ENCODE measurements around the gene SPATS2. TPM values are rescaled to one million over a fixed set of nuclear protein-coding genes. Genes with fewer than 3 reads are reported as not detected.

Gene SPATS2
- total RNA-seq, 1 donor from 2014 or later: 46.3 TPM

- TF ChIP-seq CTCF (IDR thresholded peaks at IDR 0.05; ENCODE audit: insufficient read depth, low read depth, low read length): peak; percentile 33
- no peak for TF ChIP-seq EZH2 (IDR thresholded peaks at IDR 0.05; ENCODE audit: insufficient read depth, low read length)
- no peak overlapping the region for H3K4me3 Mint-ChIP-seq (ENCODE audit: unreplicated experiment)
- H3K4me1 Mint-ChIP-seq (ENCODE audit: low read depth, unreplicated experiment): peaks cover 25% of the 10 kb centered on the region
- no peaks in the 10 kb centered on the region for H3K27me3 Mint-ChIP-seq (ENCODE audit: low read depth, unreplicated experiment)
- Histone ChIP-seq H3K9ac (ENCODE audit: low read length) (peak overlapping the region; percentile 18), H2AFZ (ENCODE audit: low read depth, low read length) (no peak overlapping the region), H3K4me3 (ENCODE audit: insufficient read depth, low read depth, low read length) (no peak overlapping the region), H3K4me1 (ENCODE audit: insufficient read depth, low read length) (peaks cover 39% of the 10 kb centered on the region), H3K9me3 (ENCODE audit: insufficient read depth, low read depth, low read length) (no peaks in the 10 kb centered on the region), H3K4me2 (ENCODE audit: low read length) (peak overlapping the region; percentile 59), H3K27ac (ENCODE audit: low read depth, low read length) (peak overlapping the region; percentile 80), H3K79me2 (ENCODE audit: insufficient read depth, low read length) (no peaks in the 10 kb centered on the region), H3K36me3 (ENCODE audit: insufficient read depth, low read length) (peaks cover 4% of the 10 kb centered on the region), H4K20me1 (ENCODE audit: insufficient read depth, low read length) (no peaks in the 10 kb centered on the region), H3K27me3 (ENCODE audit: insufficient read depth, low read length) (no peaks in the 10 kb centered on the region)
- H3K27ac Mint-ChIP-seq (ENCODE audit: unreplicated experiment): no peak overlapping the region
- H3K36me3 Mint-ChIP-seq (ENCODE audit: low read depth, unreplicated experiment): peaks cover 3% of the 10 kb centered on the region
- no peak for FAIRE-seq
- DNase-seq (ENCODE audit: low read depth): peak; percentile 98
- H3K9me3 Mint-ChIP-seq (ENCODE audit: unreplicated experiment): no peaks in the 10 kb centered on the region
Observed at GRCh38 chr12:49489720-49490119, 122.5 kb downstream of the SPATS2 start.

- peak; percentile 70 for DNase-seq (ENCODE audit: low read depth)
- H3K9me3 Mint-ChIP-seq (ENCODE audit: unreplicated experiment): no peaks in the 10 kb centered on the region
- TF ChIP-seq EZH2 (IDR thresholded peaks at IDR 0.05; ENCODE audit: insufficient read depth, low read length): no peak
- no peaks in the 10 kb centered on the region for H3K27me3 Mint-ChIP-seq (ENCODE audit: low read depth, unreplicated experiment)
- no peak overlapping the region for H3K4me3 ChIP-seq (ENCODE audit: insufficient read depth, low read depth, low read length)
- H3K4me1 Mint-ChIP-seq (ENCODE audit: low read depth, unreplicated experiment): peaks cover 27% of the 10 kb centered on the region
- H3K4me2 ChIP-seq (ENCODE audit: low read length): no peak overlapping the region
- H3K36me3 Mint-ChIP-seq (ENCODE audit: low read depth, unreplicated experiment): peaks cover 17% of the 10 kb centered on the region
- peaks cover 14% of the 10 kb centered on the region for H3K36me3 ChIP-seq (ENCODE audit: insufficient read depth, low read length)
- no peak overlapping the region for H3K9ac ChIP-seq (ENCODE audit: low read length)
- H3K79me2 ChIP-seq (ENCODE audit: insufficient read depth, low read length): no peaks in the 10 kb centered on the region
- H3K4me1 ChIP-seq (ENCODE audit: insufficient read depth, low read length): peaks cover 39% of the 10 kb centered on the region
- H2AFZ ChIP-seq (ENCODE audit: low read depth, low read length): no peak overlapping the region
- no peaks in the 10 kb centered on the region for H3K27me3 ChIP-seq (ENCODE audit: insufficient read depth, low read length)
- H3K4me3 Mint-ChIP-seq (ENCODE audit: unreplicated experiment): no peak overlapping the region
- no peaks in the 10 kb centered on the region for H3K9me3 ChIP-seq (ENCODE audit: insufficient read depth, low read depth, low read length)
- FAIRE-seq: no peak
- H3K27ac Mint-ChIP-seq (ENCODE audit: unreplicated experiment): peak overlapping the region; percentile 21
- H3K27ac ChIP-seq (ENCODE audit: low read depth, low read length): peak overlapping the region; percentile 42
- H4K20me1 ChIP-seq (ENCODE audit: insufficient read depth, low read length): no peaks in the 10 kb centered on the region
Observed at GRCh38 chr12:49491823-49492222, 124.6 kb downstream of the SPATS2 start.

GRCh38 chr12:49493900-49494299 lies 126.6 kb downstream of the SPATS2 start:
- Mint-ChIP-seq H3K36me3 (ENCODE audit: low read depth, unreplicated experiment) (peaks cover 21% of the 10 kb centered on the region), H3K4me3 (ENCODE audit: unreplicated experiment) (no peak overlapping the region), H3K4me1 (ENCODE audit: low read depth, unreplicated experiment) (peaks cover 22% of the 10 kb centered on the region), H3K27me3 (ENCODE audit: low read depth, unreplicated experiment) (no peaks in the 10 kb centered on the region), H3K27ac (ENCODE audit: unreplicated experiment) (no peak overlapping the region), H3K9me3 (ENCODE audit: unreplicated experiment) (no peaks in the 10 kb centered on the region)
- Histone ChIP-seq H2AFZ (ENCODE audit: low read depth, low read length) (no peak overlapping the region), H3K27ac (ENCODE audit: low read depth, low read length) (no peak overlapping the region), H3K79me2 (ENCODE audit: insufficient read depth, low read length) (no peaks in the 10 kb centered on the region), H3K4me2 (ENCODE audit: low read length) (no peak overlapping the region), H3K9ac (ENCODE audit: low read length) (no peak overlapping the region), H3K27me3 (ENCODE audit: insufficient read depth, low read length) (no peaks in the 10 kb centered on the region), H3K4me1 (ENCODE audit: insufficient read depth, low read length) (peaks cover 29% of the 10 kb centered on the region), H3K9me3 (ENCODE audit: insufficient read depth, low read depth, low read length) (no peaks in the 10 kb centered on the region), H4K20me1 (ENCODE audit: insufficient read depth, low read length) (no peaks in the 10 kb centered on the region), H3K4me3 (ENCODE audit: insufficient read depth, low read depth, low read length) (no peak overlapping the region), H3K36me3 (ENCODE audit: insufficient read depth, low read length) (peaks cover 18% of the 10 kb centered on the region)
- FAIRE-seq (no peak), DNase-seq (ENCODE audit: low read depth) (no peak)
- TF ChIP-seq CTCF (IDR thresholded peaks at IDR 0.05; ENCODE audit: insufficient read depth, low read depth, low read length) (no peak), EZH2 (IDR thresholded peaks at IDR 0.05; ENCODE audit: insufficient read depth, low read length) (no peak)
